Measurements from ENCODE around the gene GGPS1.
"Not testable (repeated sequence)": the region's sequence is repeated elsewhere in the genome, so short reads cannot be mapped to it uniquely, and the experiment has no call there.

GGPS1 gene

GRCh38 chr1:235342471-235342870 is 14.1 kb downstream of the GGPS1 start:
- DNase-seq = no peak

GRCh38 chr1:235343726-235344125 is 15.4 kb downstream of the GGPS1 start:
- no peak for DNase-seq

GRCh38 chr1:235351441-235351840 is 23.1 kb downstream of the GGPS1 start:
- peak; percentile 47 for DNase-seq

- DNase-seq = no peak
These were observed 23.5 kb downstream of the GGPS1 start for GRCh38 chr1:235351898-235352297.

GRCh38 chr1:235357485-235358373 is 29.4 kb downstream of the GGPS1 start:
- DNase-seq = peak; percentile 52

GRCh38 chr1:235358899-235359298 is 30.5 kb downstream of the GGPS1 start:
- no peak for DNase-seq

GRCh38 chr1:235364189-235364588 is 35.8 kb downstream of the GGPS1 start:
- not testable (repeated sequence) for DNase-seq

DNA sequence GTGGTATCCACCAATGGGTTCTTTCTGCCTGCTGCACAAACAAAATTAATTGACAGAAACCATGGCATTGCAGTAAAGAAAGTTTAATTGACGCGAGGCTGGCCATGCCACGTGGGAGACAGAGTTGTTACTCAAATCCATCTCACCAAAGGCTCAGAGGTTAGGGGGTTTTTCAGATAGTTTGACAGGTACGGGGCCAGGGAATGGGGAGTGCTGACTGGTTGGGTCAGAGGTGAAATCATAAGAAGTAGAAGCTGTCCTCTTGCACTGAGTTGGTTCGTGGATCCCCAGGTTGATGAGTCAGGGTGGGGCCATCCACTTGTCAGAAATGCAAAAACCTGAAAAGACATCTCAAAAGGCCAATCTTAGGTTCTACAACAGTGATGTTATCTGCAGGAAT is 37.9 kb downstream of the GGPS1 start:
- no peak for DNase-seq

GRCh38 chr1:235367000-235367908 is 38.9 kb downstream of the GGPS1 start, which contains the start of gene TBCE:
Gene TBCE (plus strand): TSS chr1:235367427. CDS start chr1:235380050, 12,623 bp downstream.
- DNase-seq = peak; percentile 97

DNA sequence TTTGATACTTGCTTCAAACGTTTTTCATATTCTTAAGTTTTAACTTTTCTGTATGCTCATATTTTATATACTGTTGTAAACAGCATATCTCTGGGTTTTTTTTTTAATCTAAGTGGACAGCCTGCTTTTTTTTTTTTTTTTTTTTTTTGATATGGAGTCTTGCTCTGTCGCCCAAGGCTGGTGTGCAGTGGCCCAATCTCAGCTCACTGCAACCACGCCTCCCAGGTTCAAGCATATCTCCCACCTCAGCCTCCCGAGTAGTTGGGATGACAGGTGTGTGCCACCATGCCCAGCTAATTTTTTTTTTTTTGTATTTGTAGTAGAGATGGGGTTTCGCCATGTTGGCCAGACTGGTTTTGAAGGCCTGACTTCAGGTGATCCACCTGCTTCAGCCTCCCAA is 40.1 kb downstream of the GGPS1 start:
- DNase-seq = no peak

- no peak for DNase-seq
These were observed 41.4 kb downstream of the GGPS1 start for GRCh38 chr1:235369802-235370201.

DNA sequence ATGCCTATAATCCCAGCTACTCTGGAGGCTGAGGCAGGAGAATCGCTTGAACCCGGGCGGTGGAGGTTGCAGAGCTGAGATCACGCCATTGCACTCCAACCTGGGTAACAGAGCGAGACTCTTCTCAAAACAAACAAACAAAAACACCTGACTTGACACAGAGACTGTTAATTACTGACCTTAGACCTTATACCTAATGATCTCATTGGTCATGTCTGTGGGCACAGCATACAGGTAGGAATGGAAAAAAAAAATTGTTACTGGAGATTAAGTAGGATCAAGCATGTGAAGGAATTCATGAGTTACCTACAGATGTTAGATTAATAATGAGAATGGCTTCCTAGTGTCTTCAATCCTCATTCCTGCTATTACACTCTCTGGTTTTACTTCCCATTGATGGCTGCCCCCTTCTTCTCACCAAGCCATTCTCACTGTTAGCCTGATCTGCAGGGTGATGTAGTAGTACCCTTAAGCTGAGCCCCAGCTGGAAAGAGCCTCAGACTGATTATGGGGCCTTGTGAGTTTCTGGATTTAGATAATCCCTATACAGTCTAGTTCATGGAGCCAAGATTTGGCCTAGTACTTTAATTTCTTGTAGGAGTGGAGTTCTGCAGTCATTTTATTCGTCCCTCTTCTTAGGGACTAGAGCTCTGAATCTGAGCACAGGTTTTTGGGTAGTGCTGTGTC is 47.7 kb downstream of the GGPS1 start:
- DNase-seq = no peak

GRCh38 chr1:235378134-235378735 is 49.9 kb downstream of the GGPS1 start:
- not testable (repeated sequence) for DNase-seq

GRCh38 chr1:235381955-235382739 is 53.8 kb downstream of the GGPS1 start:
- DNase-seq = not testable (repeated sequence)

- DNase-seq = not testable (repeated sequence)
These were observed 57.3 kb downstream of the GGPS1 start for GRCh38 chr1:235385633-235386032.

DNA sequence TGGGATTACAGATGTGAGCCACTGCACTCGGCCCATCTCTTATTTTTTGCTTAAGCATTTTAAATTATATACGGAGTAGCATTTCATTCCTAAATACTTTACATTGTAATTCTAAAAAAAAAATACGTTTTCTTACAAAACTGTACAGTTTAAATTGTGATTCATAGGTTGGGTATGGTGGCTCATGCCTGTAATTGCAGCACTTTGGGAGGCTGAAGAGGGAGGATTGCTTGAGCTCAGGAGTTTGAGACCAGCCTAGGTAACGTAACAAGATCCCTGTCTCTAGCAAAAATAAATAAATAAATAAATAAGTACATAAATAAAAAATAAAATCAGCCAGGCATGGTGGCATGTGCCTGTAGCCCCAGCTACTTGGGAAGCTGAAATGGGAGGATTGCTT is 63.5 kb downstream of the GGPS1 start:
- DNase-seq = no peak

All from NCI-H2227 treated with DMSO at 0.1 percent for 48 hours (cell line).